Activated CD4-positive, alpha-beta T cell treated with anti-CD3 and anti-CD28 coated beads for 36 hours (primary cell): ENCODE data around the gene DENND11. TPM values are rescaled to one million over a fixed set of nuclear protein-coding genes. Genes with fewer than 3 reads are reported as not detected.

Experiments
- ATAC-seq: fragments of 200-7000 bp; cut with Tn5 transposase; one replicate; pipeline ENCODE4 v1.10.0; 2021; ENCODE audit warnings: mild to moderate bottlenecking, moderate library complexity
- CTCF ChIA-PET: fragments of 350-600 bp; sonication (Branson Sonifier 250); formaldehyde crosslinking; loops from one replicate; lab custom pipeline; 2021; ENCODE audit warnings: antibody characterized with exemption; lab: Charles Lee
- POLR2A ChIA-PET: fragments of 350-600 bp; sonication (Branson Sonifier 250); formaldehyde crosslinking; loops from one replicate; lab custom pipeline; 2021; ENCODE audit warnings: antibody characterized with exemption, inconsistent platforms; lab: Charles Lee
- DNase-seq: peaks from one replicate; pipeline ENCODE4 v3.0.0-alpha.2; 2020
- H3K27ac Mint-ChIP-seq: one replicate; pipeline ENCODE4 v1.8.0; 2021; ENCODE audit warnings: mixed read lengths
- H3K27me3 Mint-ChIP-seq: one replicate; pipeline ENCODE4 v1.8.0; 2021; ENCODE audit warnings: mixed read lengths
- H3K36me3 Mint-ChIP-seq: one replicate; pipeline ENCODE4 v1.8.0; 2021; ENCODE audit warnings: low read depth, mixed read lengths
- H3K4me1 Mint-ChIP-seq: one replicate; pipeline ENCODE4 v1.8.0; 2021; ENCODE audit warnings: mixed read lengths
- H3K4me3 Mint-ChIP-seq: one replicate; pipeline ENCODE4 v1.8.0; 2021; ENCODE audit warnings: mild to moderate bottlenecking, moderate library complexity, mixed read lengths
- H3K9me3 Mint-ChIP-seq: one replicate; pipeline ENCODE4 v1.8.0; 2021; ENCODE audit warnings: low read depth, mixed read lengths
- intact Hi-C, 2 experiments: fragments of 100-400 bp; cut with DNase I in 1 of 2; cut with micrococcal nuclease in 1 of 2; formaldehyde crosslinking; loops; one replicate each; pipeline versions ENCODE4 v1.14.2 to v1.15.1; 2022 to 2024; cut with DNase I, micrococcal nuclease
- total RNA-seq, 2 experiments: library from RNA; stranded (reverse); gene quantifications; one replicate each; pipeline ENCODE4 v1.2.3, GENCODE V29; 2021

DENND11 gene
- total RNA-seq, 2 experiments from 2014 or later: 21.2 to 27.6 TPM

GRCh38 chr7:141679014-141679413, 23.0 kb downstream of the DENND11 start:
- ATAC-seq (peak; percentile 91), DNase-seq (no peak)
- H3K4me3 Mint-ChIP-seq: no peak overlapping the region
- intact Hi-C loops: no loop called here
- H3K27me3 Mint-ChIP-seq: no peaks in the 10 kb centered on the region
- H3K9me3 Mint-ChIP-seq: no peaks in the 10 kb centered on the region
- ChIA-PET CTCF (interaction anchor here (0.7 kb wide), 2 partner anchors 8 to 113 kb away, joined by 3 read pairs; no protein-coding TSS in a partner anchor), POLR2A (no interaction called here)
- H3K4me1 Mint-ChIP-seq: peaks cover 22% of the 10 kb centered on the region
- no peak overlapping the region for H3K27ac Mint-ChIP-seq
- peaks cover 12% of the 10 kb centered on the region for H3K36me3 Mint-ChIP-seq

GRCh38 chr7:141676618-141677017, 25.3 kb downstream of the DENND11 start:
- DNase-seq: no peak
- peaks cover 16% of the 10 kb centered on the region for H3K36me3 Mint-ChIP-seq
- intact Hi-C loops: no loop called here
- POLR2A ChIA-PET: no interaction called here
- ATAC-seq: no peak
- CTCF ChIA-PET: no interaction called here
- no peaks in the 10 kb centered on the region for H3K9me3 Mint-ChIP-seq
- no peak overlapping the region for H3K4me3 Mint-ChIP-seq
- H3K4me1 Mint-ChIP-seq: peaks cover 22% of the 10 kb centered on the region
- H3K27me3 Mint-ChIP-seq: no peaks in the 10 kb centered on the region
- no peak overlapping the region for H3K27ac Mint-ChIP-seq

- DNase-seq (peak; percentile 43), ATAC-seq (peak; percentile 45)
- Mint-ChIP-seq H3K9me3 (no peaks in the 10 kb centered on the region), H3K27me3 (no peaks in the 10 kb centered on the region), H3K27ac (no peak overlapping the region), H3K4me1 (peaks cover 22% of the 10 kb centered on the region), H3K4me3 (no peak overlapping the region), H3K36me3 (peaks cover 18% of the 10 kb centered on the region)
- intact Hi-C loops: no loop called here
- ChIA-PET POLR2A (no interaction called here), CTCF (interaction anchor here (0.6 to 1.0 kb wide), 4 partner anchors 14 to 802 kb away, joined by 3 read pairs; no protein-coding TSS in a partner anchor)
These were observed 26.3 kb downstream of the DENND11 start for GRCh38 chr7:141675436-141676215.

GRCh38 chr7:141674702-141675101, 27.3 kb downstream of the DENND11 start:
- intact Hi-C loops: no loop called here
- peaks cover 18% of the 10 kb centered on the region for H3K36me3 Mint-ChIP-seq
- no peaks in the 10 kb centered on the region for H3K9me3 Mint-ChIP-seq
- CTCF ChIA-PET: interaction anchor here (0.7 to 1.3 kb wide), 5 partner anchors 15 to 55 kb away, joined by 3 to 4 read pairs (median 3); no protein-coding TSS in a partner anchor
- H3K27me3 Mint-ChIP-seq: no peaks in the 10 kb centered on the region
- H3K27ac Mint-ChIP-seq: no peak overlapping the region
- peaks cover 22% of the 10 kb centered on the region for H3K4me1 Mint-ChIP-seq
- ATAC-seq: no peak
- no peak overlapping the region for H3K4me3 Mint-ChIP-seq
- DNase-seq: peak; percentile 30
- POLR2A ChIA-PET: no interaction called here

GRCh38 chr7:141674171-141674671, 27.7 kb downstream of the DENND11 start:
- Mint-ChIP-seq H3K4me3 (no peak overlapping the region), H3K27ac (no peak overlapping the region), H3K27me3 (no peaks in the 10 kb centered on the region), H3K36me3 (peaks cover 18% of the 10 kb centered on the region), H3K4me1 (peaks cover 22% of the 10 kb centered on the region), H3K9me3 (no peaks in the 10 kb centered on the region)
- ChIA-PET POLR2A (no interaction called here), CTCF (interaction anchor here (0.7 to 1.3 kb wide), 3 partner anchors 21 to 54 kb away, joined by 3 to 4 read pairs (median 3); no protein-coding TSS in a partner anchor)
- DNase-seq: no peak
- ATAC-seq: no peak
- intact Hi-C loops: no loop called here

- no peak overlapping the region for H3K27ac Mint-ChIP-seq
- no peak overlapping the region for H3K4me3 Mint-ChIP-seq
- ChIA-PET POLR2A (interaction anchor here (0.7 kb wide), 1 partner anchor 65 kb away, joined by 3 read pairs; the partner anchor contains the start of gene SSBP1), CTCF (interaction anchor here (0.8 to 1.3 kb wide), 3 partner anchors 19 to 75 kb away, joined by 3 to 4 read pairs (median 3); no protein-coding TSS in a partner anchor)
- H3K4me1 Mint-ChIP-seq: peaks cover 14% of the 10 kb centered on the region
- ATAC-seq (no peak), DNase-seq (no peak)
- intact Hi-C loops: no loop called here
- no peaks in the 10 kb centered on the region for H3K27me3 Mint-ChIP-seq
- H3K9me3 Mint-ChIP-seq: no peaks in the 10 kb centered on the region
- peaks cover 18% of the 10 kb centered on the region for H3K36me3 Mint-ChIP-seq
These were observed 28.6 kb downstream of the DENND11 start for GRCh38 chr7:141673346-141673745.

GRCh38 chr7:141671705-141672496, 30.1 kb downstream of the DENND11 start:
- intact Hi-C loops: no loop called here
- ChIA-PET CTCF (interaction anchor here (0.7 kb wide), 1 partner anchor 40 kb away, joined by 3 read pairs; no protein-coding TSS in a partner anchor), POLR2A (no interaction called here)
- DNase-seq (no peak), ATAC-seq (no peak)
- no peak overlapping the region for H3K4me3 Mint-ChIP-seq
- H3K36me3 Mint-ChIP-seq: peaks cover 15% of the 10 kb centered on the region
- peaks cover 14% of the 10 kb centered on the region for H3K4me1 Mint-ChIP-seq
- H3K27me3 Mint-ChIP-seq: no peaks in the 10 kb centered on the region
- H3K9me3 Mint-ChIP-seq: no peaks in the 10 kb centered on the region
- H3K27ac Mint-ChIP-seq: no peak overlapping the region

GRCh38 chr7:141668853-141669252, 33.1 kb downstream of the DENND11 start:
- intact Hi-C loops: no loop called here
- no peak overlapping the region for H3K27ac Mint-ChIP-seq
- ChIA-PET CTCF (interaction anchor here (0.6 to 1.7 kb wide), 5 partner anchors 14 to 286 kb away, joined by 3 to 9 read pairs (median 4); partner anchors contain the start of gene SSBP1), POLR2A (no interaction called here)
- H3K9me3 Mint-ChIP-seq: no peaks in the 10 kb centered on the region
- ATAC-seq (no peak), DNase-seq (no peak)
- no peaks in the 10 kb centered on the region for H3K27me3 Mint-ChIP-seq
- H3K4me1 Mint-ChIP-seq: no peaks in the 10 kb centered on the region
- H3K4me3 Mint-ChIP-seq: no peak overlapping the region
- H3K36me3 Mint-ChIP-seq: peaks cover 13% of the 10 kb centered on the region

- H3K4me3 Mint-ChIP-seq: no peak overlapping the region
- intact Hi-C loops: no loop called here
- DNase-seq (no peak), ATAC-seq (no peak)
- CTCF ChIA-PET: interaction anchor here (0.6 to 1.1 kb wide), 2 partner anchors 12 to 130 kb away, joined by 3 to 5 read pairs; no protein-coding TSS in a partner anchor
- no peaks in the 10 kb centered on the region for H3K27me3 Mint-ChIP-seq
- peak overlapping the region; percentile 10 for H3K27ac Mint-ChIP-seq
- H3K4me1 Mint-ChIP-seq: peaks cover 6% of the 10 kb centered on the region
- H3K36me3 Mint-ChIP-seq: peaks cover 8% of the 10 kb centered on the region
- no peaks in the 10 kb centered on the region for H3K9me3 Mint-ChIP-seq
- POLR2A ChIA-PET: no interaction called here
These were observed 35.9 kb downstream of the DENND11 start for GRCh38 chr7:141666071-141666470.

- ChIA-PET CTCF (interaction anchor here (1.1 to 2.8 kb wide), 2 partner anchors 11 kb away, joined by 5 to 11 read pairs; no protein-coding TSS in a partner anchor), POLR2A (no interaction called here)
- intact Hi-C loops: no loop called here
- Mint-ChIP-seq H3K9me3 (no peaks in the 10 kb centered on the region), H3K36me3 (peaks cover 8% of the 10 kb centered on the region), H3K4me3 (no peak overlapping the region), H3K27ac (peak overlapping the region; percentile 10), H3K27me3 (no peaks in the 10 kb centered on the region), H3K4me1 (peaks cover 8% of the 10 kb centered on the region)
- no peak for ATAC-seq
- no peak for DNase-seq
These were observed 36.5 kb downstream of the DENND11 start for GRCh38 chr7:141665208-141666035.
